ENCODE results near the gene SLK. TPM values are rescaled to one million over a fixed set of nuclear protein-coding genes. Genes with fewer than 3 reads are reported as not detected.

The SLK gene
- total and polyA plus RNA-seq, 2 of the 4 experiments (the other 2 are of a cell fraction) = 8.1 to 21.5 TPM

GRCh38 chr10:103990121-103990520 is 23.2 kb downstream of the SLK start:
- Histone ChIP-seq H3K4me3 (ENCODE audit: insufficient read depth, low read depth, low read length) (no peak overlapping the region), H3K9ac (ENCODE audit: low read depth, low read length) (peak overlapping the region; percentile 29; the same call in 1 of the 2 replicates), H3K23ac (ENCODE audit: low read depth, low read length) (peak overlapping the region; percentile 82), H3K18ac (ENCODE audit: low read depth, low read length) (no peak overlapping the region), H4K91ac (ENCODE audit: insufficient read depth, low read depth, low read length) (no peak overlapping the region), H3K36me3 (ENCODE audit: control insufficient read depth, insufficient read depth, low read length) (peaks cover 4% of the 10 kb centered on the region; the same call in 1 of the 2 replicates), H3K4me1 (ENCODE audit: control insufficient read depth, insufficient read depth, low read length) (peaks cover 13% of the 10 kb centered on the region), H2BK20ac (ENCODE audit: low read depth, low read length) (no peak overlapping the region), H3K27ac (ENCODE audit: insufficient read depth, low read length) (no peak overlapping the region), H4K20me1 (ENCODE audit: insufficient read depth, low read length) (peaks cover 17% of the 10 kb centered on the region), H3K4ac (ENCODE audit: low read depth, low read length) (no peak overlapping the region), H3K4me2 (ENCODE audit: low read depth, low read length) (peak overlapping the region; percentile 86), H3K79me1 (ENCODE audit: low read depth in 1 of 2, low read length in 2 of 2) (peaks cover 11 to 46% of the 10 kb centered on the region in 2 experiments), H4K5ac (ENCODE audit: low read depth, low read length) (no peak overlapping the region), H2AFZ (replicated peaks; ENCODE audit: low read length, poor library complexity) (no peak overlapping the region), H3K14ac (replicated peaks; ENCODE audit: low read depth, low read length) (peak overlapping the region; percentile 83; the same call in 1 of the 2 replicates), H3K9me1 (ENCODE audit: insufficient read depth, low read length) (peaks cover 11% of the 10 kb centered on the region), H2BK5ac (ENCODE audit: low read depth, low read length, poor library complexity, severe bottlenecking) (peak overlapping the region; percentile 54), H4K8ac (ENCODE audit: low read depth in 2 of 2, low read length in 2 of 2) (peak overlapping the region in 1 of 2 experiments; percentile 36; a peak in 2 of 4 replicates), H2AK9ac (replicated peaks; ENCODE audit: low read depth, low read length, poor library complexity) (no peak overlapping the region), H3K56ac (ENCODE audit: extremely low read depth, insufficient read depth, low read length) (no peak overlapping the region), H3K27me3 (ENCODE audit: control insufficient read depth, insufficient read depth, low read length) (no peaks in the 10 kb centered on the region), H2AK5ac (ENCODE audit: low read depth, low read length) (no peak overlapping the region), H3K9me3 (ENCODE audit: control insufficient read depth, insufficient read depth, low read length) (no peaks in the 10 kb centered on the region), H2BK120ac (ENCODE audit: low read depth, low read length) (no peak overlapping the region), H2BK15ac (ENCODE audit: low read depth, low read length) (no peak overlapping the region)
- dilution Hi-C loops (cut with HindIII; ENCODE audit: low sequenced_read_pairs, unreplicated experiment) = no loop called here
- ChIA-PET CTCF (interaction anchor here (1.5 kb wide), 1 partner anchor 102 kb away, joined by 3 read pairs; no protein-coding TSS in a partner anchor), POLR2A (ENCODE audit: unreplicated experiment) (no interaction called here)
- 0% methylated on average over 1 of the region's 3 CpGs; no CpG with 5 or more reads in 1 of the 2 experiments for WGBS, 2 experiments (ENCODE audit: extremely low coverage in 2 of 2, insufficient read length in 1 of 2)
- in situ Hi-C loops (cut with MboI; ENCODE audit: low sequenced_read_pairs) = no loop called here
- BruUV-seq (replicated peaks) = no TSS peak
- TF ChIP-seq USF2 (IDR thresholded peaks at IDR 0.05; ENCODE audit: low read depth, low read length) (no peak), POLR2A (IDR thresholded peaks at IDR 0.05; ENCODE audit: low read depth, low read length) (no peak), ELK1 (IDR thresholded peaks at IDR 0.05; ENCODE audit: borderline replicate concordance, low read depth, low read length) (no peak), CEBPB (IDR thresholded peaks at IDR 0.05; ENCODE audit: low read depth, low read length) (no peak), MAFK (IDR thresholded peaks at IDR 0.05; ENCODE audit: low read depth, low read length) (no peak), MAZ (IDR thresholded peaks at IDR 0.05; ENCODE audit: borderline replicate concordance, low read depth, low read length) (no peak), MXI1 (IDR thresholded peaks at IDR 0.05; ENCODE audit: borderline replicate concordance, low read depth, low read length) (no peak), FOS (IDR thresholded peaks at IDR 0.05; ENCODE audit: low read depth, low read length) (no peak), RAD21 (IDR thresholded peaks at IDR 0.05; ENCODE audit: low read length) (no peak), BHLHE40 (IDR thresholded peaks at IDR 0.05; ENCODE audit: low read depth, low read length) (no peak), CHD1 (IDR thresholded peaks at IDR 0.05; ENCODE audit: low read depth, low read length) (no peak), SMC3 (IDR thresholded peaks at IDR 0.05; ENCODE audit: low read depth, low read length) (no peak), RCOR1 (IDR thresholded peaks at IDR 0.05; ENCODE audit: insufficient replicate concordance, low read length) (no peak), NFE2L2 (IDR thresholded peaks at IDR 0.05; ENCODE audit: low read depth, low read length) (no peak), RFX5 (IDR thresholded peaks at IDR 0.05; ENCODE audit: low read depth, low read length) (no peak), CTCF (conservative IDR thresholded peaks at IDR 0.05; ENCODE audit: low read depth, low read length) (no peak)
- intact Hi-C loops (cut with micrococcal nuclease) = no loop called here
- DNase-seq = no peak
- peak; percentile 46 for ATAC-seq (ENCODE audit: low read depth)

Data from IMR-90 (cell line).